Measurements from ENCODE around the gene CLDN1. TPM values are rescaled to one million over a fixed set of nuclear protein-coding genes. Genes with fewer than 3 reads are reported as not detected.

CLDN1 gene, protein sequence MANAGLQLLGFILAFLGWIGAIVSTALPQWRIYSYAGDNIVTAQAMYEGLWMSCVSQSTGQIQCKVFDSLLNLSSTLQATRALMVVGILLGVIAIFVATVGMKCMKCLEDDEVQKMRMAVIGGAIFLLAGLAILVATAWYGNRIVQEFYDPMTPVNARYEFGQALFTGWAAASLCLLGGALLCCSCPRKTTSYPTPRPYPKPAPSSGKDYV
- not detected for total RNA-seq

DNA sequence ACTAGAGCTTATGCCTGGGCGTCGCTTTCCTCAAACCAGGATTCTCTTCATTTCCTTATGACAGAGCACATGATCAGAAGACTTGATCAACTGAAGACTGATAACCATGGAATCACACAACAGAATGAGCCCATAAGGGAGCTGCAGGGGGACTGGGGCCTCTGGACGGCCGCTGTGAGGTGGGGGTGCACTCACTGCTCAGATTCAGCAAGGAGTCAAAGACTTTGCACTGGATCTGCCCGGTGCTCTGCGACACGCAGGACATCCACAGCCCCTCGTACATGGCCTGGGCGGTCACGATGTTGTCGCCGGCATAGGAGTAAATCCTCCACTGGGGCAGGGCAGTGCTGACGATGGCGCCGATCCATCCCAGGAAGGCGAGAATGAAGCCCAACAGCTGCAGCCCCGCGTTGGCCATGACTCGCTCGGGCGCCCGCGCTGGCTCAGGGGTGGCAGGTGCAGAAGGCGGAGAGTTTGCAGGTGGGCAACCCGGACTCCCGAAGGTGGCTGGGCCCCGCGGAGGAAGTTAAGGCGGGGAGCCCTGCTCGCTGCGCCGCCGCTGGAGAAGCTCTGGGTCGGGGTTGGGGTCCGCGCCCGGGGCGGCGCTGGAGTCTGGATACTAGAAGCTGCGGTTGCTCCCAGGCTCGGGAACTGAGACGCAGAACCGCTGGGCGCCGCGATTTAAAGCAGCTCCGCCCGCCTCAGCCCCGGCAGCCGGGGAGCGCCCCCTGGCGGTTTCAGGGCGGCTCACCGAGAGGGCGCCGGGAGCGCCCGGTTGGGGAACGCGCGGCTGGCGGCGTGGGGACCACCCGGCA, at the start of gene CLDN1:
TSS of gene CLDN1 (minus strand) at position 658 of the 815 bp plus-strand sequence. CDS start at position 418, 240 bp downstream.
- Mint-ChIP-seq H3K27me3 (peaks cover 43% of the 10 kb centered on the region), H3K9me3 (ENCODE audit: low read depth) (no peaks in the 10 kb centered on the region), H3K4me1 (peaks cover 8% of the 10 kb centered on the region), H3K4me3 (peak within 1 kb of the TSS; percentile 51), H3K27ac (no peak within 1 kb of the TSS), H3K36me3 (no peaks in the 10 kb centered on the region)
- ATAC-seq (peak; percentile 95), DNase-seq (peak; percentile 64)
- CTCF ChIA-PET, result interaction anchor here (0.6 to 2.4 kb wide), 24 partner anchors 8 to 516 kb away, joined by 3 to 13 read pairs (median 4); no protein-coding TSS in a partner anchor

DNA sequence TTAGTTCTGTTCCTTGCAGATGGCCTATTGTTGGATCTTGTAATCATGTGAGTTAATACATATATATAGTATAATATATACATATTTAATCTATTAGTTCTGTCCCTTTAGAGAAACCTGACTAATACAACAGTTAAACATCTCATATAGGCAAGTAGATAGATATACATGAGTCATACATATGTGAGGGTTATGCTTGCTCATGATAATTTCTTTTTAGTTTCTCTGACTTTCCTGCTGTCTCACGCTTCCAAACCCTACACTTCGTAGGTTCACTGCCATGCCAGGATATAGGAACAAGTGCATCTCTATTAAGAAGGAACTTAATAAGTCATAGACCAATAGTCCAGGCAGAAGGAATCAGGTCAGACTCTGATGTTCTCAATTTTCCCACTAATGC, 48.9 kb upstream of the CLDN1 start:
- CTCF ChIA-PET, result no interaction called here
- Mint-ChIP-seq H3K27ac (no peak overlapping the region), H3K36me3 (no peaks in the 10 kb centered on the region), H3K9me3 (ENCODE audit: low read depth) (no peaks in the 10 kb centered on the region), H3K27me3 (peaks cover 4% of the 10 kb centered on the region), H3K4me3 (no peak overlapping the region), H3K4me1 (no peaks in the 10 kb centered on the region)
- no peak for ATAC-seq
- DNase-seq, result no peak

DNA sequence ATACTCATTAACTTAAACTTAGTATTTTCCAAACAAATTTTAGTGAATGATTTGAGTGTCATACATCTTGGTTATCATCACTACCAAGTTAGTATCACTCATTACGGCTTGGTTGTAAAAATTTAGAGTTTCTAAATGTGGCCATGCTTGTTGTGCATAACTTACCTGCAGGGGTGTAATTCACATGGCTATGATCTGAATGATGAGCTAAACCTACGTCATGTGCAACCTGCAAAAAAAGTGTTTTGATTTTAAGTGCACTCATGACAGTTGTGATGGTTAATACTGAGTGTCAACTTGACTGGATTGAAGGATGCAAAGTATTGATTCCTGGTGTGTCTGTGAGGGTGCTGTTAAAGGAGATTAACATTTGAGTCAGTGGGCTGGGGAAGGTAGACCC, 48.1 kb upstream of the CLDN1 start:
- Mint-ChIP-seq H3K27ac (no peak overlapping the region), H3K27me3 (no peaks in the 10 kb centered on the region), H3K4me1 (no peaks in the 10 kb centered on the region), H3K36me3 (no peaks in the 10 kb centered on the region), H3K9me3 (ENCODE audit: low read depth) (no peaks in the 10 kb centered on the region), H3K4me3 (no peak overlapping the region)
- DNase-seq, result no peak
- CTCF ChIA-PET, result no interaction called here
- ATAC-seq, result no peak

DNA sequence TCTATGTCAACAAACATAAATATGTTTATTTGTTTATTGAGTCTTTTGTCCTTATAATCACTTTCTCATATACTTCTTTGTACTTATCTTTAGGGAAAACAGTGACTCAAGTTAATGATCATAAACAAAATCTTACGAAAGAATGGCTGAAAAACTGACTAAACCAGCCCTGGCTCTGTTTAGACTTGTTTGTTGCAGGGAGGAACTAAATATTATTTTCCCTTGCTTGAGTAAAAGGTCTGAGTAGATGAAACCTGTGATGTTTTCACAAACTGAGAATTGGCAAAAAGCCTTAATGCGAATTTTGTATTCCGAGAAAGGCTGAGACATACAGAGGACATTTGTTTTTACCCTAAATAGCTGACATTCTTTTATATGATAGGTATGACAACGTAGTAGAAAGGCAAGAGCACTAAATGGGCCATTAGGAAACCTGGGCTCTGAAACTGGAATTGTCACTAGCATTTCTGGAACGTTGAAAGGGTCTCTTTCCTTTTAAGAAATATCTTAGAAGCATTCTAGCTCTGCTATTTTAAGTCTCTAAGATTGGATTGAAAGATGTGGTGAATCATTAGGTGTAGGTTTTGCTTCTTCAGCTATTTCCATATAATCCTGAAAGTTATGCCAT, 47.5 kb upstream of the CLDN1 start:
- Mint-ChIP-seq H3K36me3 (no peaks in the 10 kb centered on the region), H3K4me1 (no peaks in the 10 kb centered on the region), H3K27ac (no peak overlapping the region), H3K4me3 (no peak overlapping the region), H3K9me3 (ENCODE audit: low read depth) (no peaks in the 10 kb centered on the region), H3K27me3 (no peaks in the 10 kb centered on the region)
- DNase-seq (no peak), ATAC-seq (no peak)
- CTCF ChIA-PET, result no interaction called here

DNA sequence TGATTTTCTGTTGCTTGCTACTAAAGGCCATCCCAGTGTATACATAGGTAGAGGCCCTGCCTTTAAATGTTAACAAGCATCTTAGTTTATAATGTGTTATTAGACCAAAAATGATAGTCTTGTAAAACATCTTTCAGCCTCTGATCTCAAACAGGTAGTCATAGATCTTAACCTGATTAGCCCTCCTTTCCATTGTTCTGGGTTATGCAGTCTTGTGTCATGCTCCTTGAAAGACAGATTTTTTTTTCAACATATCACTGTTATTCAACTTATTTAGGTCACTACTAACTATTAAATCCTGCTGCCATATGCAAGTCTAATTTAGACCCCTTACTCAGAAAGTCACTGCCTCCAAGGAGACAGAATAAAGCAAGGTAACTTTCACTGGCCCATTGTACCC, 46.6 kb upstream of the CLDN1 start:
- Mint-ChIP-seq H3K27me3 (no peaks in the 10 kb centered on the region), H3K4me3 (no peak overlapping the region), H3K27ac (no peak overlapping the region), H3K4me1 (no peaks in the 10 kb centered on the region), H3K36me3 (no peaks in the 10 kb centered on the region), H3K9me3 (ENCODE audit: low read depth) (no peaks in the 10 kb centered on the region)
- ATAC-seq (no peak), DNase-seq (no peak)
- CTCF ChIA-PET, result no interaction called here

DNA sequence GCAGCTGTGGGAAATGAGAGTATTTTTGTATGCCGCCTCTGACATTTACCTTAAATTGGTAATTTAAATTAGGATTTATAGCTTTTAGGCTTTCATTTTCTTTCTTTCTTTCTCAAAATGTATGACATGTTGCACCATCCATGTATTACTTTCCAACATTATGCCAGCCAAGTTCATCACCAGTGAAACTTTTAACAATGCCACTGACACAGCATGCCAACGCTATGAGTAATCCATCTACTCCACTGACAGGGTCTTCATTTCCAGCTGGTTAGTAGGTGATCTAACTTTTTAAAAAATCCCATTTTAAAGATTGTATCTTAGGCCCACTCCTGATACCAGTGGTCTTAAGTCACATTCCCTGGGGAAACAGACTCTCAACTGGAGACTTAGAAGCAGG, 43.9 kb upstream of the CLDN1 start:
- Mint-ChIP-seq H3K27me3 (no peaks in the 10 kb centered on the region), H3K36me3 (no peaks in the 10 kb centered on the region), H3K27ac (no peak overlapping the region), H3K9me3 (ENCODE audit: low read depth) (no peaks in the 10 kb centered on the region), H3K4me1 (no peaks in the 10 kb centered on the region), H3K4me3 (no peak overlapping the region)
- DNase-seq (no peak), ATAC-seq (no peak)
- CTCF ChIA-PET, result no interaction called here

DNA sequence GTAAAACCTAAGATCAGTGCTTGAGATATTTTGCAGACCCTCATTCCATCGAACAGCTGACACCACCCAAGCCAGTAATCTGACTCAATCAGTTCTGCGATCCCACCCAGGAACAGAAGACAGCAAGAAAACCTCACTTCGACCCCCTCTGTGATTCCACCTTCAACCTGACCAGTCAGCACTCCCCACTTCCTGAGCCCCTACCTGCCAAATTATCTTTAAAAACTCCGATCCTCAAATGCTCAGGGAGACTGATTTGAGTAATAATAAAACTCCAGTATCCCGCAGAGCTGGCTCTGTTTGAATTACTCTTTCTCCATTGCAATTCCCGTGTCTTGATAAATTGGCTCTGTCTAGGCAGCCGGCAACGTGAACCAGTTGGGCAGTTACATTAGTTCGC, 40.0 kb upstream of the CLDN1 start:
- H3K27me3 Mint-ChIP-seq, result no peaks in the 10 kb centered on the region
- no peaks in the 10 kb centered on the region for H3K9me3 Mint-ChIP-seq (ENCODE audit: low read depth)
- DNase-seq (no peak), ATAC-seq (no peak)
- H3K27ac Mint-ChIP-seq, result no peak overlapping the region
- CTCF ChIA-PET, result no interaction called here
- no peak overlapping the region for H3K4me3 Mint-ChIP-seq
- H3K4me1 Mint-ChIP-seq, result no peaks in the 10 kb centered on the region
- no peaks in the 10 kb centered on the region for H3K36me3 Mint-ChIP-seq

DNA sequence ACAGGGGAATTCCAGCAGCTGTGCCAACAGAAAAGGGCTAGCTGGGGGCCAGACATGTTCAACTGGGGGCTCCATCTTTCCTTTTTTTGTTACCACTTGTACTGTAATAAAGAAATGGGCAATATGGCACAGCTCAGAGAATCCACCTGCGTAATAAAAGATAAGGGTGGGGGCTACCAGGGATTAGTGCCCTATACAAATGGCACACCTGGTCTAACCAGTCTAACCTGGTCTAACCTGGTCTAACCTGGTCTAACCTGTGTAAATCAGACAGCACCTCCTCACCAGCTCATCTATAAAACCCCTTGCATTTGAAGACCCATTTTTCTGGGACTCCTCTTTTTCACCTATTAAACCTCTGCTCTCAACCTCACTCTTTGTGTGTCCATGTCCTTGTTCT, 39.5 kb upstream of the CLDN1 start:
- no peak overlapping the region for H3K4me3 Mint-ChIP-seq
- H3K27me3 Mint-ChIP-seq, result no peaks in the 10 kb centered on the region
- CTCF ChIA-PET, result no interaction called here
- ATAC-seq, result no peak
- H3K27ac Mint-ChIP-seq, result no peak overlapping the region
- no peaks in the 10 kb centered on the region for H3K36me3 Mint-ChIP-seq
- DNase-seq, result no peak
- no peaks in the 10 kb centered on the region for H3K4me1 Mint-ChIP-seq
- H3K9me3 Mint-ChIP-seq (ENCODE audit: low read depth), result no peaks in the 10 kb centered on the region

DNA sequence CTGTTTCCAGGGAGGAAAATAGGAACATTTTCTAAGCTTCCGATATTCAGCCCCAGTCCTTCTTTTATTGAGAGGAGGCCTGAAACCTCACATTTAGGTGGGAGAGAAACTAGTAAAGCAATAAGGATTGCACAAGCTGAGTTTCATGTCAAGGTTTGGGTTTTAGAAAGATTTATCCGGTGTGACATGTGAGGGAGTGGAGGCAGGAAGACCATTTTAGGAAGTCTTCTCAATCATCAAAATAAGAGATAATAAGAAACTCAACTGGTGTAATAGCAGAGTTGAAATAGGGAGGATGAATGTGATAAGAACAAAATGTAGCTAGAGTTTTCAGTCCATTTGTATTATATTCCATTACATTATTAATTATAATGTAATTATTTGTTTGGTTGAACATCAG, 38.0 kb upstream of the CLDN1 start:
- no peak overlapping the region for H3K27ac Mint-ChIP-seq
- DNase-seq (no peak), ATAC-seq (no peak)
- no peaks in the 10 kb centered on the region for H3K36me3 Mint-ChIP-seq
- no peaks in the 10 kb centered on the region for H3K4me1 Mint-ChIP-seq
- H3K9me3 Mint-ChIP-seq (ENCODE audit: low read depth), result no peaks in the 10 kb centered on the region
- CTCF ChIA-PET, result interaction anchor here (1.0 kb wide), 1 partner anchor 10 kb away, joined by 3 read pairs; no protein-coding TSS in a partner anchor
- no peaks in the 10 kb centered on the region for H3K27me3 Mint-ChIP-seq
- H3K4me3 Mint-ChIP-seq, result no peak overlapping the region

DNA sequence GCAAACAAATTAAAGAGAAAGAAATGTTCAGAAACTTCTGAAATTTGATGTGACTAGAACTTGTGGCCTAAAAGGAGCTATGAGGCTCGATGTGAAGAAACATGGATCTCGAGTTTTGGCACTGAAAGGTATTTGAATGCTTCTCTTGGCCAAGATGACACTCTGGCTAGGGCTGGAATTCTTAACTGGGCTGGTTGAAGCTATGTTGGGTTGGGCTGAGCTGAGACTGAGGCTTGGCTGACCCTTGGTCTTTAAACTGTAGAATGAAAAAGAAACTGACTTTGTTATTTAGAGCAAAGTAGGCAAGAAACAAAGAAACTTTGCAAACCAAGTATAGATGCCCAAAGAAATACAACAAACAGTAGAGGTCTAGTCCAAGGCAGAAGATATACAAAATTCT, 37.6 kb upstream of the CLDN1 start:
- Mint-ChIP-seq H3K4me3 (no peak overlapping the region), H3K27ac (no peak overlapping the region), H3K9me3 (ENCODE audit: low read depth) (no peaks in the 10 kb centered on the region), H3K27me3 (no peaks in the 10 kb centered on the region), H3K36me3 (no peaks in the 10 kb centered on the region), H3K4me1 (no peaks in the 10 kb centered on the region)
- DNase-seq (no peak), ATAC-seq (no peak)
- CTCF ChIA-PET, result interaction anchor here (1.0 kb wide), 1 partner anchor 10 kb away, joined by 3 read pairs; no protein-coding TSS in a partner anchor

DNA sequence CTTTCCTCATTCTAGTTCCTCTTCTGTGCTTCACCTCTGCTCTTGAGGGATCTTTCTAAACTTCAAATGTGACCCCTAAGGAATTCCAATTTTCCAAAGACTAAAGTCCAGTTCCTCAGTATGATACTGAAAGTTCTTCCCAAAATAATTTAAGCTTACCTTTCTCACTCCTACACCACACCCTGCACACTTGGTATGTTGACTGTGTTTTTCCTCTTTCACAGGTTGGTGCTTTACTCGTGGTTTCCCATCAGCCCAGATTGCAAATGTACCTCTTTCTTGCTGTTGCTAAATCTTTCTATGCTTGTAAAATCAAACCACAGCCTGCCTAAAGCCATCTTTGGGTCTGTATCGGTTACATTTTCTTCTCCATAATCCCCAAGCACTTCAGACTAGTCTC, 35.2 kb upstream of the CLDN1 start:
- H3K9me3 Mint-ChIP-seq (ENCODE audit: low read depth), result no peaks in the 10 kb centered on the region
- DNase-seq (no peak), ATAC-seq (no peak)
- H3K27ac Mint-ChIP-seq, result no peak overlapping the region
- no peaks in the 10 kb centered on the region for H3K36me3 Mint-ChIP-seq
- no peak overlapping the region for H3K4me3 Mint-ChIP-seq
- H3K4me1 Mint-ChIP-seq, result no peaks in the 10 kb centered on the region
- H3K27me3 Mint-ChIP-seq, result no peaks in the 10 kb centered on the region
- CTCF ChIA-PET, result no interaction called here

DNA sequence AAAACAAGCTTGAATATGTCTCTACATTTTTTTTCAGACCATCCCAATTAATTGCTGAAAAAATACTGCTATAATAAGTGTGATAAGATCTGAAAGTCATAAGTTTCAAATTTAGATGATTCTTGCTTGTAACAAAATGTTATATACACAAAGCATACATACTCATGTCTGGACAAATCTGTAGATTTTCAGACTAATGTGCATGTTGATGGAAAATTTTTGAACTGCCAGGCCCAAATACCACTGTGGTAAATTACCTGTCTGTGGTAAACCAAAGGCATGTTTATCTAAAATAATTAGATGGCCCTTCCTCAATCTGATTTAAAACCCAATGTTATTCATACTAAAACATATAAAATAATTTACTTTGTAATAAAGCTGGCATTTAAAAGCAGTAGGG, 34.0 kb upstream of the CLDN1 start:
- Mint-ChIP-seq H3K36me3 (no peaks in the 10 kb centered on the region), H3K27me3 (no peaks in the 10 kb centered on the region), H3K4me1 (no peaks in the 10 kb centered on the region), H3K9me3 (ENCODE audit: low read depth) (no peaks in the 10 kb centered on the region), H3K4me3 (no peak overlapping the region), H3K27ac (no peak overlapping the region)
- DNase-seq (no peak), ATAC-seq (no peak)
- CTCF ChIA-PET, result no interaction called here

DNA sequence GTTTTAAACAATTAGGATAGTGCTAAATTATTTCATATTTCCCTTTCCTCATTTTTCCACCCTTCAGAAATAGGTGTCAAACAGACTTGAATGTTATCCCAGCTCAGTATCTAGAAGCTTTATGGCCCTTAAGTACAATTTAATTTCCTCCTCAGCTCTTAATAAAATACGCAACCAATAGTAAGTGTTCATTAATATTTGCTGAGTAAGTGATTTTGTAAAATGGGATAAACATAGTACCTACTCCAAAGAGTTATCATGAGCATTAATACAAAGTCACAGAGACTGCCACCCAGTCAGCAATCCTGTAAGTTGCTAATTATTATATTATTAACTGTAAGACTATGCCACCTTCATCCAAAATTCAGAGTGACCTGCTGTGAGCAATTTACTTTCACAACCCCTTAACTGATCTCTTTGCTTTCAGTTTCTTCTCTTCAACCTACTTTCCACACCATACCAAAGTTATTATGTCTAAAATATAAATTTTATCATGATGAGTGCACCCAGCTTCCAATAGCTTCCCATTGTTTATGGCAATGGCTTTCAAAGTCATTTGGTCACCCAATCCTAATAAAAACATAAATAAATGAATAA, 30.7 kb upstream of the CLDN1 start:
- Mint-ChIP-seq H3K4me3 (no peak overlapping the region), H3K36me3 (no peaks in the 10 kb centered on the region)
- CTCF ChIA-PET, result no interaction called here

DNA sequence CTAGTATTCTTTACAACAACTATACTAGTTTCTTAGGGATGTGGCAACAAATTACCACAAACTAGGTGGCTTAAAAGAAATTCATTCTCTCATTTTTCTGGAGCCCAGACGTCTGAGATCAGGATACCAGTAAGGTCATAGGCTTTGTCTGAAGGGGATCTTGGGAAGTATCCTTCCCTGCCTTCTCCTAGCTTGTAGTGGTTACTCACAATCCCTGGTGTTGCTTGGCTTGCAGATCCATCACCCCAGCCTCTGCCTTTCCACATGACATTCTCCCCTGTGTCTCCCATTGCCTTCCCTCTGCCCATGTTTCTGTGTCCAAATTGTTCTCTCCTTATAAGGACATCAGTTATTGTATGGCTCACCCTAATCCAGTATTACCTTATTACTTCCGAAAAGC, 24.3 kb upstream of the CLDN1 start:
- DNase-seq, result no peak
- CTCF ChIA-PET, result no interaction called here
- no peaks in the 10 kb centered on the region for H3K36me3 Mint-ChIP-seq

More for the DNA sequence above, 30.7 kb upstream of the CLDN1 start:
- Mint-ChIP-seq H3K4me1 (no peaks in the 10 kb centered on the region), H3K9me3 (ENCODE audit: low read depth) (no peaks in the 10 kb centered on the region), H3K27ac (no peak overlapping the region), H3K27me3 (no peaks in the 10 kb centered on the region)
- DNase-seq (no peak), ATAC-seq (no peak)

More for the DNA sequence above, 24.3 kb upstream of the CLDN1 start:
- Mint-ChIP-seq H3K27me3 (peaks cover 7% of the 10 kb centered on the region), H3K9me3 (ENCODE audit: low read depth) (no peaks in the 10 kb centered on the region), H3K27ac (no peak overlapping the region), H3K4me3 (no peak overlapping the region), H3K4me1 (no peaks in the 10 kb centered on the region)
- no peak for ATAC-seq

Measured in activated CD8-positive, alpha-beta memory T cell treated with anti-CD3 and anti-CD28 coated beads, Interleukin-2, amount 10 ng/mL, durations not matched to agents 7 days and 5 days (primary cell).